NCI-H2081 treated with DMSO at 0.1 percent for 48 hours (cell line): Measurements from ENCODE around the gene TIGD2.
A peak's percentile ranks its signal among the peaks of the same experiment; 100 is the strongest.

ENCODE experiments used
- DNase-seq: peaks from one replicate; lab custom pipeline; 2025; lab: John Stamatoyannopoulos, UW

TIGD2 gene

GRCh38 chr4:89110986-89111832 lies at the start of gene TIGD2:
TSS of gene TIGD2 (plus strand) at chr4:89111533. CDS start at chr4:89112975, 1,442 bp downstream.
- DNase-seq, result peak; percentile 41

- no peak for DNase-seq
These were observed 46.5 kb upstream of the TIGD2 start for GRCh38 chr4:89064848-89065247.

DNA sequence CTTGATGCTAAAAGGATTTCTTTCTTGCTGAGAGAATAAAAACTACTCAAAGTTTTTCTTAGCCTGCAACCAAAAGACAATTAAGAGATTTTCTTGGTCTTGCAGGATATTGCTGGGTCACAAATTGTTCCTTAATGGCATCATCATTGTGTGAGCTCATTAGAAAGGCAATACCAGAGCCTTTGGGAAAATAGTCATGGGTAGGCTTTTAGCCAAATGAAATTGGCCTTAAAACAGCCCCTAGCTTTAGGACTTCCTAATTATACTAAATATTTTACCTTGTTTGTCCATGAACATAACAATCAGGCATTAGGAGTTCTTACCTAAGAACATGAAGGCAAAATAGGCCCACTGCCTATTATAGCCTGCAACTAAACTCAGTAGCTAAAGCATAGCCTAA lies 43.9 kb upstream of the TIGD2 start:
- no peak for DNase-seq

DNA sequence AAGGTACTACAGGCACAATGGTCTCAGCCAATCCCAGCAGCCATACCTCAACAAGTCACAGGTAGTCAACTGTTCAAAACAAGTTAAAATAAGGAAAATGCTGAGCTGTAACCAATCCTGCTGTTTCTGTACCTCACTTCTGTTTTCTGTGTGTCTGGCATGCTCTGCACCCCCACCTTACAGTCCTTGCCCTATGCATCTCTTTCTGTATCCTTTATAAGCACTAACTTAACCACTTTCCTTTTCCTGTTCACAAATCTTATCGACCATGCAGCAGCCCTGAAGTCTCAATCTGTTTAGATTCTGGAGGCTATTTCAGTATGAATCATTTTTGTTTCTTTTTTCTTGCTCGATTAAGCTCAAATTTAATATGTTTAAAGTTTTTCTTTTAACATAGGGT lies 41.9 kb upstream of the TIGD2 start:
- DNase-seq, result no peak

DNA sequence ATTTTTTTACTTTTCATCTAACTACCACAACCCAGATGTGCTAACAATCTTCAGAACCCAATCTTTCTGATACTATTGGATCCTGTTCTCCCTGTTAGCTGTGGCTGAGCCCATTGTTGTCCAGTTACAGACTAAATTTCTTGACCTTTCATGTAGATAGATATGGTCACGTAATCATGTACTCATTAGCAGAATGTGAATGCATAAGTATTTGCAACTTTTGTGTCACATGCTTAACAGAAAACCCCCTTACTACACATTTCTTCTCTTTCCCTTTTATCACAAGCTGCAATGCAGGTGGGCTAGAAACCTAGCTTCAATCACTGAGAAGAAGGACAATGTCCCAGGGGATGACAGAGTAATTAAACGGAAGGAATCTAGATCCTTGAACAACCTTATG lies 41.3 kb upstream of the TIGD2 start:
- DNase-seq, result no peak

DNA sequence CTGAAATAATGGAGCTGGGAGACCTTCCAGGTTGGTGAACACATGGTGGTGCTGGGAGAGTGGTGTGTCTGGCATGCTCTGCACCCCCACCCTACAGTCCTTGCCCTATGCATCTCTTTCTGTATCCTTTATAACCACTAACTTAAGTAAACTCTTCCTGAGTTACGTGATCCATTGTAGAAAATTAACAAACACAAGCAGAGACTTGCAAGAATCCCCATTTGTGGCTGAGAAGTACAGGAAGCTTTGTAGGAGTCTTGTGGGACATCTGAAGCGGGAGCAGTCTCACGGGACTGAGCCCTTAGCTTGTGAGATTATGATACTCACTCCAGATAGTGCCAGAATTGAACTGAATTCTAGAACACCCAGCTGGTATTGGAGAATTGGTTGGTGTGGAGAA lies 40.0 kb upstream of the TIGD2 start:
- DNase-seq, result no peak

- DNase-seq, result no peak
These were observed 38.4 kb upstream of the TIGD2 start for GRCh38 chr4:89072921-89073320.

DNA sequence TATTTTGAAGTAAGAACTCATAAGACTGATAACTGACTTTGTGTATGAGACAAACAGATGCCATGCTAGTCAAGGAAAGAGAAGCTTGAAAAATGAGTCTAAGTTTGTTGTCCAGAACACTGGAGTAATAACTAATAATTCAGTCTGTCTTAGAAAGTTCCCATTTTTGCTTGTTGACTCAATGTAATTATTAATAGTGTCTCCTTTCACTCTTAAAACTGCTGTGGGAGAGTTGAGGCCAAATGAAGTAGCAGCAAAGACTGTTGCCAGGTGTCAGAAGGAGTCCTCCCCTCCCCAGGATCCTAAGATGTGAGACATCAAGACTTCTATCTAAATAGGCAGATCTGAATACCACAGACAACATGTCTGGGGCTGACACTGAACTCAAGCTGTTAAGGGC lies 33.6 kb upstream of the TIGD2 start:
- DNase-seq, result no peak

DNA sequence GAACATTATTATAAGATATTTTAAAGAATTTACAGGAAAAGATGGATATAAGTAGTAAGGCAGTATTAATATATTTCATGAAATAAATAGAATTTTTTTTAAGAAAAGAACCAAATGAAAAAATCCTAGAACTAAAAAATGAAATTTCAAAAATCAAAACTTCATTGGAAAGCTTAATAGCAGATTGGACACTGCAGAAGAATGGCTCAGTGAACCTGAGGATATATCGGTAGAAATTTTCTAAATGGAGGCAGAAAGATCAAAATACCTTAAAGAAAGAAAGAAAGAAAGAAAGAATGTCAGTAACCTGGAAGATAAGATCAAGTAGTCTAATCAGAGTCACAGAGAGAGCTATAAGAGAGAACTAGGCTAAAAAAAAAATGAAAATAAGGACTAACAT lies 33.0 kb upstream of the TIGD2 start:
- DNase-seq, result no peak

DNA sequence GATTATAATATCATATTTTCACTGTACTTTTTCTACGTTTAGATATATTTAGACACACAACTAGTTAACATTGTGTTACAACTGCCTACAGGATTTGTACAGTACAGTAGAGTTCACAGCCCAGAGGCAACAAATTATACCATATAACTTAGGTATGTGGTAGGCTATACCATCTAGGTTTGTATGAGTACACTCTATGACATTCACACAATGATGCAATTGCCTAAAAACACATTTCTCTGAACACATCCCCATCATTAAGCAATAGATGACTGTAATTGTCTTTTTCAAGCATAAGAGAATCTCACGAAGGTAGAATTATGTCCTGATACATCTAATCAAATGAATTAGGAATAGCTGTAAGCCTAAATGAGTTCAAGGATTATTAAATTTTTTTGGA lies 12.3 kb upstream of the TIGD2 start:
- DNase-seq, result no peak

DNA sequence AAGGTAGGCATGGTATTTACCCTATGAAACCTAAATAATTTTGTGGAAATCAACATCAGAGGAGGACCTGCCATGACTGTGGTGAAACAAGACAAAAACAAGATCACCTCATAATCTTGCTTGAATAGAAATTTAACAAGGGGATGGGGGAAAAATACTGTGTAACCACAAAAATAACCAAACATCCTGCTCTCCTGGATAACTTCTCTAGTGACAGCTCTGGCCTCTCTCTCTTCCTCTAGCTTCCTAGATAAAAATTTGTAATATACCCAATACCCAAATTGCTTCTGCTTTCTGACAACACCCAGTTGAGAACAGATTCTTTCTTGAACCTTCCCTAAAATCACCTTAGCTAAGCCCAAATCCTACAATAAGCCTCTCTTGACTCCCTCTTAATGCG lies 11.9 kb upstream of the TIGD2 start:
- no peak for DNase-seq

DNA sequence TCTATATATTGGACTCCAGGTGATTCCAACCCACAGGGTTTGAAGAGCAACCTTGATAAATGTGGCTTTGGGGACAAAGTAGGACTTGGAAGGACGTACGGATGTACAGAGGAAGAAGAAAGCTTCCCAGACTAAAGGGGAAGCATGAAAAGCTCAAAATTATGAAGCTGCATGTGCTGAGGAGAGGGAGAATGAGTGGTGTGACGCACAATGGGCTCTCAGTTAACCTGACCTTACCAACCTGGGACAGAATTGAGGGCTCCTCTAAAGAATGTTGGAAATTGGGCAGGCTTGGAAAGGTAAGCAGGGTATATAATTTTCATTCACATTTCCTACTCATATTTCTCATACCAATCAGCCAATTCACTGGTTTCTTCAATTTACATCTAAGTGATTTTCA lies 10.5 kb upstream of the TIGD2 start:
- no peak for DNase-seq

GRCh38 chr4:89101256-89102161 lies 9.8 kb upstream of the TIGD2 start:
- no peak for DNase-seq

- DNase-seq, result no peak
These were observed 5.6 kb upstream of the TIGD2 start for GRCh38 chr4:89105726-89106125.

GRCh38 chr4:89108091-89108490 lies 3.2 kb upstream of the TIGD2 start:
- no peak for DNase-seq

- no peak for DNase-seq
These were observed 1.3 kb upstream of the TIGD2 start for GRCh38 chr4:89109841-89110540.

DNA sequence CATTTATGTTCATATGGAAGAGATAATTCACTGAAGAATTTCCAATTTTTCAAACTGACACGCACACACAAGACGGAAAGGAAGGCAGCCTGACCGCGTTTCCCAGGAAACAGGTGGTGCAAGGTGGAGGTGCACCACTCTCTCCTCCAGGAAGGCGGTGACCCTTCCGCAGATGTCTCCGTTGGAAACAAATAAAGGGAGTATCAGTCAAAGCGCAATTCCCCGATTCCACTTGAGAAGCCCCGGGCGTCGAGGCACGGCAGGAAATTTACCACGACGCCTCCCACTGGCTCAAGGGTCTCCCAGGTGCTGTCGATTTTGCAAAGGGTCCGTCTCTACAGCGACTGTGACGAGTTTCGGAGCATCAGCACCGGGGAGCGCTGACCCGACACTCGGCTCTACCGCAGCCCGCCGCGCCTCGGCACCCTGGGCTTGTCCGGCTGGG lies 770 bp upstream of the TIGD2 start:
- no peak for DNase-seq

- no peak for DNase-seq
These were observed 665 bp downstream of the TIGD2 start for GRCh38 chr4:89111833-89112563.

- DNase-seq, result no peak
These were observed 2.1 kb downstream of the TIGD2 start for GRCh38 chr4:89113415-89113814.

- no peak for DNase-seq
These were observed 2.8 kb downstream of the TIGD2 start for GRCh38 chr4:89114100-89114499.

GRCh38 chr4:89117115-89117514 lies 5.8 kb downstream of the TIGD2 start:
- no peak for DNase-seq

DNA sequence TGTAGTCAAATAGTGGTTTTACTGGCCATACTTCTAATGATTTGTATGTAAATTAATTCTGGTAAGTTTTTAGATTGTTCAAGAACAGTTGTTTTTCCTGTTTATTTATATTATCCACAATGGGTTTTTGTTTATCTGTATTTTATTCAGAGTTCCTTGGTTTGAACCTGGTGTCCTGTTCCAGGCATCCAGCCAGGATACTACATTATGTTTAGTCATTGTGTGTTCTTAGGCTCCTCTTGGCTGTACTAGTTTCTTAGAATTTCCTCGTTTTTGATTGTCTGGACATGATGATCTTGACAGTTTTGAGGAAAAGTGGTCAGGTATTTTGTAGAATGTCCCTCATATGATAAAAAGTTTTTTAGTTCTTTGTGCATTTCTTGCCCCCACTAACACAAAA lies 7.8 kb downstream of the TIGD2 start:
- no peak for DNase-seq
